Measurements from ENCODE around the gene NT5C1B. TPM values are rescaled to one million over a fixed set of nuclear protein-coding genes. Genes with fewer than 3 reads are reported as not detected.
A peak's percentile ranks its signal among the peaks of the same experiment; 100 is the strongest.

NT5C1B gene
- total RNA-seq, 6 donors from 2014 or later, result not detected

GRCh38 chr2:18519914-18520450, 69.4 kb downstream of the NT5C1B start:
- TF ChIP-seq CTCF (IDR thresholded peaks at IDR 0.05) (no peak), POLR2AphosphoS5 (IDR thresholded peaks at IDR 0.05) (no peak)
- Histone ChIP-seq H3K9me3 (no peaks in the 10 kb centered on the region), H3K4me1 (peaks cover 2 to 20% (median 9%) of the 10 kb centered on the region in 4 donors), H3K36me3 (no peaks in the 10 kb centered on the region), H3K27me3 (no peaks in the 10 kb centered on the region), H3K27ac (peak overlapping the region in 2 of 4 donors; percentile 4 to 14), H3K4me3 (no peak overlapping the region)
- DNase-seq (no peak), ATAC-seq (ENCODE audit: low FRiP score in 2 of 2) (peak in 1 of 2 donors; percentile 26)
- WGBS, 2 donors, result 56 to 62% methylated on average over 7 of the region's 7 CpGs

- WGBS, 2 donors, result 73% methylated on average over 11 of the region's 11 CpGs
- no peak for ATAC-seq (ENCODE audit: low FRiP score in 2 of 2)
- H3K4me1 ChIP-seq, result peaks cover 4 to 24% (median 12%) of the 10 kb centered on the region in 4 donors
These were observed 71.0 kb downstream of the NT5C1B start for GRCh38 chr2:18518116-18519111.

GRCh38 chr2:18517386-18517785, 72.0 kb downstream of the NT5C1B start:
- no peak overlapping the region for H3K27ac ChIP-seq
- H3K27me3 ChIP-seq, result no peaks in the 10 kb centered on the region
- H3K36me3 ChIP-seq, result no peaks in the 10 kb centered on the region
- no peak overlapping the region for H3K4me3 ChIP-seq
- 75 to 76% methylated on average over 1 of the region's 1 CpG for WGBS, 2 donors
- ATAC-seq (ENCODE audit: low FRiP score in 2 of 2), result no peak
- TF ChIP-seq CTCF (IDR thresholded peaks at IDR 0.05) (no peak), EP300 (IDR thresholded peaks at IDR 0.05) (no peak), POLR2AphosphoS5 (IDR thresholded peaks at IDR 0.05) (no peak), POLR2A (IDR thresholded peaks at IDR 0.05) (no peak)
- no peaks in the 10 kb centered on the region for H3K9me3 ChIP-seq
- DNase-seq, result no peak
- H3K4me1 ChIP-seq, result peaks cover 4 to 24% (median 12%) of the 10 kb centered on the region in 4 donors

More at GRCh38 chr2:18518116-18519111, 71.0 kb downstream of the NT5C1B start:
- H3K4me3 ChIP-seq, result no peak overlapping the region
- no peak for DNase-seq
- peak overlapping the region in 1 of 4 donors; percentile 46 for H3K27ac ChIP-seq
- H3K27me3 ChIP-seq, result no peaks in the 10 kb centered on the region
- no peaks in the 10 kb centered on the region for H3K9me3 ChIP-seq
- TF ChIP-seq POLR2A (IDR thresholded peaks at IDR 0.05), result no peak
- TF ChIP-seq EP300 (IDR thresholded peaks at IDR 0.05), result no peak
- no peak for TF ChIP-seq POLR2AphosphoS5 (IDR thresholded peaks at IDR 0.05)
- TF ChIP-seq CTCF (IDR thresholded peaks at IDR 0.05), result no peak
- H3K36me3 ChIP-seq, result no peaks in the 10 kb centered on the region

GRCh38 chr2:18516112-18516511, 73.3 kb downstream of the NT5C1B start:
- Histone ChIP-seq H3K36me3 (no peaks in the 10 kb centered on the region), H3K4me1 (peaks cover 4 to 24% (median 12%) of the 10 kb centered on the region in 4 donors), H3K4me3 (no peak overlapping the region), H3K27ac (no peak overlapping the region), H3K9me3 (no peaks in the 10 kb centered on the region), H3K27me3 (no peaks in the 10 kb centered on the region)
- 41 to 46% methylated on average over 11 of the region's 11 CpGs for WGBS, 2 donors
- DNase-seq, result no peak
- ATAC-seq (ENCODE audit: low FRiP score in 2 of 2), result no peak
- TF ChIP-seq EP300 (IDR thresholded peaks at IDR 0.05), result no peak
- no peak for TF ChIP-seq POLR2AphosphoS5 (IDR thresholded peaks at IDR 0.05)
- TF ChIP-seq POLR2A (IDR thresholded peaks at IDR 0.05), result no peak
- no peak for TF ChIP-seq CTCF (IDR thresholded peaks at IDR 0.05)

Measured in upper lobe of left lung (tissue), 6 donors.